A549 (cell line): ENCODE data around the gene NTNG2. TPM values are rescaled to one million over a fixed set of nuclear protein-coding genes. Genes with fewer than 3 reads are reported as not detected.

Source experiments
- ATAC-seq, 2 experiments: fragments of 200-7000 bp in 1 of 2; fragments of >200 bp in 1 of 2; cut with Nextera tagmentation in 1 of 2; cut with Tn5 transposase in 1 of 2; 3 replicates each; pipeline versions ENCODE4 v1.8.0 to v1.9.1; 2018 to 2020; ENCODE audit warnings: mild to moderate bottlenecking in 1 of 2, moderate library complexity in 1 of 2
- CTCF ChIA-PET: fragments of 300-600 bp; sonication (Branson Sonifier 250); formaldehyde crosslinking; extraction: SDS; loops from one replicate; lab custom pipeline; 2021; ENCODE audit warnings: antibody characterized with exemption, inconsistent platforms; lab: Yijun Ruan, JAX
- POLR2A ChIA-PET: fragments of 350-600 bp; formaldehyde crosslinking; extraction: SDS; loops from one replicate; lab custom pipeline; 2021; ENCODE audit warnings: antibody characterized with exemption, inconsistent platforms; lab: Yijun Ruan, JAX
- DNase-seq, 2 experiments: peaks; one replicate each; pipeline versions ENCODE4 v3.0.0 to v3.0.0-alpha.2; 2011 to 2016; ENCODE audit warnings: low read depth in 1 of 2, low spot score in 1 of 2
- FAIRE-seq: peaks from 2 replicates; lab custom pipeline; 2011; peaks lifted over from hg19 to GRCh38; lab: Jason Lieb, UNC
- H3K27ac ChIP-seq, 2 experiments: fragments of >200 bp; sonication (Bioruptor Twin); formaldehyde crosslinking; 3 replicates each; pipeline ENCODE4 v1.5.1; 2016 to 2017
- H3K4me1 ChIP-seq: fragments of >200 bp; sonication (Bioruptor Twin); formaldehyde crosslinking; 3 replicates; pipeline ENCODE4 v1.6.1; 2016
- H3K4me2 ChIP-seq: fragments of >200 bp; sonication (Bioruptor Twin); formaldehyde crosslinking; 3 replicates; pipeline ENCODE4 v1.6.1; 2016
- H3K4me3 ChIP-seq: fragments of >200 bp; sonication (Bioruptor Twin); formaldehyde crosslinking; 3 replicates; pipeline ENCODE4 v1.5.1; 2016
- H3K9me3 ChIP-seq: fragments of >200 bp; sonication (Bioruptor Twin); formaldehyde crosslinking; 3 replicates; pipeline ENCODE4 v1.6.1; 2016
- CBX2 ChIP-seq: fragments of 200-600 bp; sonication (generic); IDR thresholded peaks from 2 replicates; pipeline ENCODE4 v1.6.1; 2016; ENCODE audit warnings: low read depth, mild to moderate bottlenecking, borderline replicate concordance
- CEBPB ChIP-seq, 2 experiments: fragments of >200 bp in 1 of 2; sonication (Bioruptor Twin) in 1 of 2; formaldehyde crosslinking in 1 of 2; IDR thresholded peaks; 2 replicates each; pipeline ENCODE4 v1.6.1; 2012 to 2016
- CHD4 ChIP-seq: fragments of 200-600 bp; sonication (generic); IDR thresholded peaks from 2 replicates; pipeline ENCODE4 v1.6.1; 2016; ENCODE audit warnings: antibody characterized with exemption, mild to moderate bottlenecking, borderline replicate concordance
- EHMT2 ChIP-seq: fragments of 200-600 bp; sonication (generic); IDR thresholded peaks from 2 replicates; pipeline ENCODE4 v1.6.1; 2016; ENCODE audit warnings: antibody characterized with exemption, low read depth, mild to moderate bottlenecking, moderate library complexity
- FOSL2 ChIP-seq, 2 experiments: fragments of 450-650 bp in 1 of 2; fragments of >200 bp in 1 of 2; sonication (Bioruptor Twin) in 1 of 2; formaldehyde crosslinking; IDR thresholded peaks; 2 replicates each; pipeline versions ENCODE4 v1.5.0 to v1.6.1; 2016 to 2020; ENCODE audit warnings: mild to moderate bottlenecking in 1 of 2, moderate library complexity in 1 of 2
- KDM1A ChIP-seq: fragments of 200-600 bp; sonication (generic); IDR thresholded peaks from 2 replicates; pipeline ENCODE4 v1.6.1; 2016; ENCODE audit warnings: low read depth, mild to moderate bottlenecking
- MAFK ChIP-seq: fragments of 450-650 bp; IDR thresholded peaks from 2 replicates; pipeline ENCODE4 v1.6.1; 2014; ENCODE audit not compliant: partially characterized antibody
- MYC ChIP-seq: IDR thresholded peaks from 2 replicates; pipeline ENCODE4 v1.6.1; 2012; ENCODE audit warnings: mild to moderate bottlenecking, inconsistent platforms, low read length, improper control_type of control experiment, borderline replicate concordance
- NFE2L2 ChIP-seq: fragments of 150-350 bp; conservative IDR thresholded peaks from 2 replicates; pipeline ENCODE4 v1.6.1; 2014; ENCODE audit warnings: low read length
- PHF8 ChIP-seq: fragments of 200-600 bp; sonication (generic); IDR thresholded peaks from 2 replicates; pipeline ENCODE4 v1.6.1; 2016; ENCODE audit warnings: low read depth, mild to moderate bottlenecking, antibody characterized with exemption, moderate library complexity, borderline replicate concordance
- RAD21 ChIP-seq, 2 experiments: fragments of >200 bp in 1 of 2; sonication (Bioruptor Twin) in 1 of 2; formaldehyde crosslinking in 1 of 2; IDR thresholded peaks in 1 of 2; conservative IDR thresholded peaks in 1 of 2; 2 replicates in 1 of 2; 3 replicates in 1 of 2; pipeline ENCODE4 v1.6.1; 2012 to 2018; ENCODE audit warnings: inconsistent platforms in 1 of 2
- RCOR1 ChIP-seq: fragments of 150-350 bp; IDR thresholded peaks from 2 replicates; pipeline ENCODE4 v1.6.1; 2014; ENCODE audit warnings: antibody characterized with exemption, low read length, low read depth
- SMC3 ChIP-seq: fragments of >200 bp; sonication (Bioruptor Twin); formaldehyde crosslinking; IDR thresholded peaks from 3 replicates; pipeline ENCODE4 v1.6.1; 2018; ENCODE audit warnings: inconsistent platforms
- TP53 ChIP-seq: fragments of 250-450 bp; sonication (Bioruptor Pico); IDR thresholded peaks from 2 replicates; pipeline ENCODE4 v1.5.0; 2021; ENCODE audit warnings: mild to moderate bottlenecking, moderate library complexity
- WGBS: methylation state at CpG from one replicate; pipeline ENCODE4 v1.1.6; 2017; ENCODE audit errors: missing lambda C conversion rate; 5-methylcytosine and 5-hydroxymethylcytosine counted together
- polyA plus RNA-seq, 4 experiments: library from polyadenylated mRNA; depleted of rRNA in 3 of 4; stranded (reverse); fragments of >200 nt; fragmentation: RNase III in 1 of 4; extraction: RNeasy Plus Mini Kit Qiagen cat#74134 plus additional on column Dnase treatment in 1 of 4; gene quantifications; 2 replicates in 3 of 4; 3 replicates in 1 of 4; pipeline ENCODE4 v1.2.3, GENCODE V29; 2011 to 2017
- TF ChIP-seq, protein P1 (sequence below): fragments of >200 bp; sonication (Bioruptor Twin); formaldehyde crosslinking; IDR thresholded peaks from 2 replicates; pipeline ENCODE4 v1.6.1; 2016
- TF ChIP-seq, protein P2 (sequence below): fragments of >200 bp; sonication (Bioruptor Twin); formaldehyde crosslinking; IDR thresholded peaks from 3 replicates; pipeline ENCODE4 v1.5.1; 2016
- TF ChIP-seq, protein P3 (sequence below): fragments of 450-650 bp; IDR thresholded peaks from 2 replicates; pipeline ENCODE4 v1.6.1; 2014; ENCODE audit warnings: antibody characterized with exemption

The NTNG2 gene
- polyA plus RNA-seq, 2 of the 4 experiments (the other 2 are of a cell fraction): 0.52 to 1.0 TPM

DNA sequence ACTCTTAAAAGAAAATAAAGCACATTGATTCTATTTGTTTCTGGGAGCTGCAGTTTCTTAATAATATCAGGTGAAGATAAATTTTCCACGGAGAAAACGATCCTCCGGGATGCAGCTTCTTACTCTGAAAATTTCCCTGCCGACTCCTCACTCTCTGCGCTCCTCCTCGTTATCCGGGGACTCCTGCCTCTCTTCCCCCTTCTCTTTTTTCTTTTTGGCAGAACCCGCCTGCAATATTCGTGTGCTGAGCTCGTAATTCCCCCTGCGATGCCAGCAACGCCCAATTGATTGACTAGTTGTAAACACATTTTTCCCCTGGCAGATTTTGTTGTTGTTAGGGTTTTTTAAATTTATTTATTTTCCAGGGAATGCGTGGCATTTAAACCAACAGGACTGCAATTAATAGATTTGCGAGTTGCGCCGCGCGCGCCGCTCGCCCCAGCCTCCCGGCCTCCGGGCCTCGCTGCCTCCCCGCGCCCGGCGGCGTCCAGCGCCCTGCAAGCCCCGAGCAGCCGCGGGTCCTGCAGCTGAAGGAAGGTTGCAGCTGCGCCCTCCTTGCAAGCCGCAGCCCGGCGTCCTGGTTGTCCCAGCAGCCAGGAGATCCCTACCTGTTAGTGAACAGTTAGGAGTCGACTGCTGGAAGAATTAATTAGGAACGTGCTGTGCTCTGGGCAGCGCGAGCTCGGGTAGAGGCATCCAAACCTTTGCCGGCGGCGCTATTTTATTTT lies 2.2 kb downstream of the NTNG2 start:
- Histone ChIP-seq H3K9me3 (no peaks in the 10 kb centered on the region), H3K4me1 (peaks cover 24% of the 10 kb centered on the region), H3K4me3 (peak overlapping the region; percentile 95; the same call in 2 of the 3 replicates), H3K27ac (no peak overlapping the region), H3K4me2 (peak overlapping the region; percentile 99)
- POLR2A ChIA-PET: no interaction called here
- no peak for DNase-seq
- no peak for TF ChIP-seq RCOR1
- no peak for TF ChIP-seq NFE2L2
- TF ChIP-seq, protein P1, sequence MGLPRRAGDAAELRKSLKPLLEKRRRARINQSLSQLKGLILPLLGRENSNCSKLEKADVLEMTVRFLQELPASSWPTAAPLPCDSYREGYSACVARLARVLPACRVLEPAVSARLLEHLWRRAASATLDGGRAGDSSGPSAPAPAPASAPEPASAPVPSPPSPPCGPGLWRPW: no peak
- TF ChIP-seq, all 56 proteins: peak for 0
- FAIRE-seq: no peak
- CTCF ChIA-PET: interaction anchor here (0.6 to 11.1 kb wide), 8 partner anchors 8 to 1254 kb away, joined by 3 to 197 read pairs (median 3); no protein-coding TSS in a partner anchor
- WGBS: 90% methylated on average over 44 of the region's 45 CpGs
- no peak for ATAC-seq

DNA sequence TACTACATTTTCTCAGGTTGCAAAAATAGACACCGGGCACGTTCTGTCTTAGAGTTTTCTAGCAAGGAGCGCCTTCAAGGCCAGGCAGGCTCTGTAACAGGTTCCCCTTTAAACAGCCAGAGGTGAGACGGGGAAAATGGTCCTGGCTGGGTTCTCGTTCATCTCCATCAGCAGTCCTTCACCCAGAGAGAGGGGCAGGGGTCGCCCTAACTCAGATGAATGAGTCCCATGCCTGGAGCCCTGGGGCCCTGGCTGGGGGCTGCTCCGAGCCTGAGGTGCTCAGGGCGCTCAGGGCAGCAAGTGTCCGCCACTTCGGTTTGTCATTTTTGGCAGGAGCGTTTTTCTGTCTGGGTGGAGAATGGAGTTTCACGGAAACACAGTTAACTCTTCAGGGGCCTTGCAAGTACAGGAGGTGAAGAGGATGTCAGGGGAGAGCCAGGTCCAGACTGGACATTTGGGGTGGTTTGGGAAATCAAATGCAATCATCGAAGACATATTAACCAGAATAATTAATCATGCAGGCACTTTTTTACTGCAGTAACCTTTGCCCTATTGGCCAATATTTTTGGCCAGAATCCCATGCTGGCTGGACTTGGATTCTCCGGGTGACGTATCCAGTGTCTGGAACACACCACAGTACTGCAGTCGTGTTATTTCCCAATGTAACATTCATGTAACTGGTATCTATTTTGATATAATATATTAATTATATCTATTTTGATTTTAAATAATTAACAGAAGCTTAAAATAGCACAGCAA lies 2.9 kb downstream of the NTNG2 start:
- TF ChIP-seq FOSL2 (IDR thresholded peaks at IDR 0.05) (no peak), FOSL2 (CRISPR knock-in tag; IDR thresholded peaks at IDR 0.05) (no peak), MAFK (no peak), CEBPB (IDR thresholded peaks at IDR 0.05) (peak; percentile 27 to 42; a peak in 2 of 4 replicates)
- 44% methylated on average over 14 of the region's 16 CpGs for whole genome bisulfite sequencing
- Histone ChIP-seq H3K27ac (no peak overlapping the region), H3K9me3 (no peaks in the 10 kb centered on the region), H3K4me1 (peaks cover 24% of the 10 kb centered on the region), H3K4me2 (peak overlapping the region; percentile 37), H3K4me3 (no peak overlapping the region)
- FAIRE-seq (no peak), ATAC-seq (no peak), DNase-seq (no peak)
- CTCF ChIA-PET: interaction anchor here (0.6 to 11.1 kb wide), 3 partner anchors 72 to 402 kb away, joined by 4 to 197 read pairs (median 5); no protein-coding TSS in a partner anchor
- POLR2A ChIA-PET: no interaction called here

DNA sequence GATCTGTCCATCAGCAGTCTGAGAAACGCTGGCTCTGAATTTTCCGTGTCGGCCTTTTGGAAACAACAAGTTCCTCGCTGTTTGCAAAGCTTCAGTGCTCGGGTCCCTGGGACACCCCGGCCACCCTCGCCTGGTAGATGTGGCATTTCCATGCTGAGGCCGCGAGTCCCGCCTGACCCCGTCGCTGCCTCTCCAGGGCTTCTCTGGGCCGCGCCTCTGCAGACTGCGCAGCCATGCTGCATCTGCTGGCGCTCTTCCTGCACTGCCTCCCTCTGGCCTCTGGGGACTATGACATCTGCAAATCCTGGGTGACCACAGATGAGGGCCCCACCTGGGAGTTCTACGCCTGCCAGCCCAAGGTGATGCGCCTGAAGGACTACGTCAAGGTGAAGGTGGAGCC lies 4.7 kb downstream of the NTNG2 start:
- 49% methylated on average over 19 of the region's 19 CpGs for WGBS
- Histone ChIP-seq H3K9me3 (no peaks in the 10 kb centered on the region), H3K4me1 (peaks cover 11% of the 10 kb centered on the region), H3K27ac (no peak overlapping the region), H3K4me2 (no peak overlapping the region), H3K4me3 (no peak overlapping the region)
- TF ChIP-seq FOSL2 (IDR thresholded peaks at IDR 0.05) (no peak), FOSL2 (CRISPR knock-in tag; IDR thresholded peaks at IDR 0.05) (no peak), PHF8 (no peak), EHMT2 (no peak), RAD21 (conservative IDR thresholded peaks at IDR 0.05 in 1 of 2, IDR thresholded peaks at IDR 0.05 in 1 of 2) (peak; percentile 40 to 61; a peak in 3 of 5 replicates), KDM1A (no peak), CHD4 (no peak), CBX2 (no peak), MYC (no peak), TP53 (no peak), SMC3 (peak; percentile 44; the same call in 2 of the 3 replicates)
- TF ChIP-seq, protein P2, sequence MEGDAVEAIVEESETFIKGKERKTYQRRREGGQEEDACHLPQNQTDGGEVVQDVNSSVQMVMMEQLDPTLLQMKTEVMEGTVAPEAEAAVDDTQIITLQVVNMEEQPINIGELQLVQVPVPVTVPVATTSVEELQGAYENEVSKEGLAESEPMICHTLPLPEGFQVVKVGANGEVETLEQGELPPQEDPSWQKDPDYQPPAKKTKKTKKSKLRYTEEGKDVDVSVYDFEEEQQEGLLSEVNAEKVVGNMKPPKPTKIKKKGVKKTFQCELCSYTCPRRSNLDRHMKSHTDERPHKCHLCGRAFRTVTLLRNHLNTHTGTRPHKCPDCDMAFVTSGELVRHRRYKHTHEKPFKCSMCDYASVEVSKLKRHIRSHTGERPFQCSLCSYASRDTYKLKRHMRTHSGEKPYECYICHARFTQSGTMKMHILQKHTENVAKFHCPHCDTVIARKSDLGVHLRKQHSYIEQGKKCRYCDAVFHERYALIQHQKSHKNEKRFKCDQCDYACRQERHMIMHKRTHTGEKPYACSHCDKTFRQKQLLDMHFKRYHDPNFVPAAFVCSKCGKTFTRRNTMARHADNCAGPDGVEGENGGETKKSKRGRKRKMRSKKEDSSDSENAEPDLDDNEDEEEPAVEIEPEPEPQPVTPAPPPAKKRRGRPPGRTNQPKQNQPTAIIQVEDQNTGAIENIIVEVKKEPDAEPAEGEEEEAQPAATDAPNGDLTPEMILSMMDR: peak; percentile 40
- TF ChIP-seq, protein P3, sequence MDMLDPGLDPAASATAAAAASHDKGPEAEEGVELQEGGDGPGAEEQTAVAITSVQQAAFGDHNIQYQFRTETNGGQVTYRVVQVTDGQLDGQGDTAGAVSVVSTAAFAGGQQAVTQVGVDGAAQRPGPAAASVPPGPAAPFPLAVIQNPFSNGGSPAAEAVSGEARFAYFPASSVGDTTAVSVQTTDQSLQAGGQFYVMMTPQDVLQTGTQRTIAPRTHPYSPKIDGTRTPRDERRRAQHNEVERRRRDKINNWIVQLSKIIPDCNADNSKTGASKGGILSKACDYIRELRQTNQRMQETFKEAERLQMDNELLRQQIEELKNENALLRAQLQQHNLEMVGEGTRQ: no peak
- ChIA-PET CTCF (interaction anchor here (0.8 to 11.1 kb wide), 11 partner anchors 10 to 407 kb away, joined by 3 to 197 read pairs (median 5); no protein-coding TSS in a partner anchor), POLR2A (no interaction called here)
- no peak for FAIRE-seq
- DNase-seq: peak; percentile 41 to 57
- peak; percentile 57 to 80 for ATAC-seq
